DND-41 (cell line): ENCODE results near the gene FGF12.
"Not testable (repeated sequence)": the region's sequence is repeated elsewhere in the genome, so short reads cannot be mapped to it uniquely, and the experiment has no call there.

ENCODE experiments used
- ATAC-seq: fragments of 200-7000 bp; cut with Tn5 transposase; 3 replicates; pipeline ENCODE4 v1.9.1; 2021; ENCODE audit warnings: low read depth; ENCODE audit not compliant: insufficient read depth
- DNase-seq: peaks from one replicate; pipeline ENCODE4 v3.0.0-alpha.2; 2020
- H2AFZ ChIP-seq: 2 replicates; pipeline ENCODE4 v1.6.0; 2012; ENCODE audit warnings: low read depth, low read length
- H3K27ac ChIP-seq: 2 replicates; pipeline ENCODE4 v1.5.1; 2012; ENCODE audit warnings: low read length, inconsistent platforms
- H3K27me3 ChIP-seq: fragments of 200-600 bp; sonication (generic); 2 replicates; pipeline ENCODE4 v1.6.0; 2012; ENCODE audit warnings: low read length, mild to moderate bottlenecking, inconsistent platforms; ENCODE audit not compliant: insufficient read depth, poor library complexity
- H3K36me3 ChIP-seq: 2 replicates; pipeline ENCODE4 v1.5.1; 2012; ENCODE audit warnings: low read length, inconsistent platforms; ENCODE audit not compliant: insufficient read depth
- H3K4me1 ChIP-seq: 2 replicates; pipeline ENCODE4 v1.5.1; 2012; ENCODE audit warnings: mild to moderate bottlenecking, low read length; ENCODE audit not compliant: insufficient read depth
- H3K4me2 ChIP-seq: 2 replicates; pipeline ENCODE4 v1.6.0; 2012; ENCODE audit warnings: mild to moderate bottlenecking, moderate library complexity, low read length, inconsistent platforms; ENCODE audit not compliant: insufficient read depth
- H3K4me3 ChIP-seq, 2 experiments: fragments of 200-600 bp in 1 of 2; shearing (Covaris generic) in 1 of 2; 2 replicates each; pipeline ENCODE4 v1.5.1; 2012 to 2016; ENCODE audit warnings: inconsistent platforms in 2 of 2, low read length in 2 of 2, mild to moderate bottlenecking in 2 of 2, low read depth in 1 of 2, moderate library complexity in 1 of 2
- H3K79me2 ChIP-seq: 2 replicates; pipeline ENCODE4 v1.6.0; 2012; ENCODE audit warnings: low read length, inconsistent platforms; ENCODE audit not compliant: insufficient read depth
- H3K9ac ChIP-seq: 2 replicates; pipeline ENCODE4 v1.6.0; 2012; ENCODE audit warnings: low read depth, mild to moderate bottlenecking, inconsistent platforms, low read length, moderate library complexity
- H3K9me3 ChIP-seq: 2 replicates; pipeline ENCODE4 v1.5.1; 2012; ENCODE audit warnings: low read length, moderate library complexity, mild to moderate bottlenecking, inconsistent platforms; ENCODE audit not compliant: insufficient read depth, severe bottlenecking
- H4K20me1 ChIP-seq: 2 replicates; pipeline ENCODE4 v1.6.0; 2012; ENCODE audit warnings: low read length; ENCODE audit not compliant: insufficient read depth
- EZH2 ChIP-seq: IDR thresholded peaks from 3 replicates; pipeline ENCODE4 v1.6.1; 2012; ENCODE audit warnings: borderline replicate concordance, low read depth, mild to moderate bottlenecking, moderate library complexity, low read length, inconsistent platforms; ENCODE audit not compliant: severe bottlenecking
- TF ChIP-seq, protein P1 (sequence below): IDR thresholded peaks from 2 replicates; pipeline ENCODE4 v1.5.1; 2012; ENCODE audit warnings: borderline replicate concordance, low read length, moderate library complexity, mild to moderate bottlenecking; ENCODE audit not compliant: poor library complexity, severe bottlenecking; ENCODE audit errors: extremely low read depth

FGF12 gene

DNA sequence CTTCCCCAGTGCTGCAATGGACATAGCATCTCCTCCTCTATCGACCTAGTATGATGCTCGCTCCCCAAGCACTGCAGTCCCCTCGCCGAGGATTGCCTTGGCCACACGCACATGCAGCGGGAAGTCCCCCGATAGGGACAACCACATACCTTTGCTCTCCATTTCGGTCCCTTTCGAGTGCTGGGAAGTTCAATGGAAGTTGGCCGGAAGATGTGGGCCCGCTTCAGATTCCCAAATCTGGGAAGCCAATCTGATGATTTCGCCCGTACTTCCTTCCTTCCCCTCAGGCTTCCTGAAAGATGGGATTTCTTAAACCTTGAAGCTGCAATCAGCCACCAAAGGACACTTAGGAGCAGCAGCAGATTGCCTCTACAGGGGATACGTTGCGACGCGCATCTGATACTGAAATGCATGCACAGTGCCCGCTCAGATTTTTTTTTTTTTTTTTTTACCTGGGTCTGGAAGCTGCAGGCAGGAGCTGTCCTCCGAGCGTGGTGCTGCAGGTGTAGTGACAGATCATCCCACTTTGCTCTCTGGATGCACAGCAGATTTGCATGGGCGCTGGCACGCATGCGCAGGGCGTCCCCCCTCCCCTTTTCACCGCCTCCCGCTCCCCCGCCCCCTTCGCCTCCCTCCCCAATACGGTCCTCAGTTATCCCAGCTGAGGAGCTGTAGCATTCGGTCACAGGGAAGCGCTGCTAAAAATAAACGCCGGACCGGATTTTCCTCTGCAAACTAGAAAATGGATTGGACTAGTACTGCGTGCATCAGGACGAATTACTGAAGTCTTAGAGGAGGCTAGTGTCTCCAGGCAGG is at the start of gene FGF12:
Gene FGF12 (minus strand): TSS at position 510 of the 816 bp plus-strand sequence.
- no peak within 1 kb of the TSS for H3K27ac ChIP-seq
- H3K79me2 ChIP-seq = no peaks in the 10 kb centered on the region
- no peaks in the 10 kb centered on the region for H3K36me3 ChIP-seq
- no peaks in the 10 kb centered on the region for H3K9me3 ChIP-seq
- ATAC-seq (no peak), DNase-seq (no peak)
- no peaks in the 10 kb centered on the region for H4K20me1 ChIP-seq
- H2AFZ ChIP-seq = no peak within 1 kb of the TSS
- H3K27me3 ChIP-seq = no peaks in the 10 kb centered on the region
- no peak within 1 kb of the TSS for H3K4me3 ChIP-seq
- no peak within 1 kb of the TSS for H3K9ac ChIP-seq
- no peak for TF ChIP-seq EZH2
- TF ChIP-seq, protein P1, sequence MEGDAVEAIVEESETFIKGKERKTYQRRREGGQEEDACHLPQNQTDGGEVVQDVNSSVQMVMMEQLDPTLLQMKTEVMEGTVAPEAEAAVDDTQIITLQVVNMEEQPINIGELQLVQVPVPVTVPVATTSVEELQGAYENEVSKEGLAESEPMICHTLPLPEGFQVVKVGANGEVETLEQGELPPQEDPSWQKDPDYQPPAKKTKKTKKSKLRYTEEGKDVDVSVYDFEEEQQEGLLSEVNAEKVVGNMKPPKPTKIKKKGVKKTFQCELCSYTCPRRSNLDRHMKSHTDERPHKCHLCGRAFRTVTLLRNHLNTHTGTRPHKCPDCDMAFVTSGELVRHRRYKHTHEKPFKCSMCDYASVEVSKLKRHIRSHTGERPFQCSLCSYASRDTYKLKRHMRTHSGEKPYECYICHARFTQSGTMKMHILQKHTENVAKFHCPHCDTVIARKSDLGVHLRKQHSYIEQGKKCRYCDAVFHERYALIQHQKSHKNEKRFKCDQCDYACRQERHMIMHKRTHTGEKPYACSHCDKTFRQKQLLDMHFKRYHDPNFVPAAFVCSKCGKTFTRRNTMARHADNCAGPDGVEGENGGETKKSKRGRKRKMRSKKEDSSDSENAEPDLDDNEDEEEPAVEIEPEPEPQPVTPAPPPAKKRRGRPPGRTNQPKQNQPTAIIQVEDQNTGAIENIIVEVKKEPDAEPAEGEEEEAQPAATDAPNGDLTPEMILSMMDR = no peak
- no peak within 1 kb of the TSS for H3K4me2 ChIP-seq
- H3K4me1 ChIP-seq = no peaks in the 10 kb centered on the region

- H3K27ac ChIP-seq, H3K4me1 ChIP-seq, H4K20me1 ChIP-seq, H3K79me2 ChIP-seq, ATAC-seq, DNase-seq, H2AFZ ChIP-seq, H3K36me3 ChIP-seq, H3K9ac ChIP-seq, H3K4me2 ChIP-seq, H3K9me3 ChIP-seq, H3K27me3 ChIP-seq, H3K4me3 ChIP-seq: not testable (repeated sequence)
These were observed 47.0 kb upstream of the FGF12 start for GRCh38 chr3:192774341-192774740.

GRCh38 chr3:192772240-192772894 is 45.0 kb upstream of the FGF12 start:
- Histone ChIP-seq H3K27ac (no peak overlapping the region), H2AFZ (no peak overlapping the region), H3K9ac (no peak overlapping the region), H3K4me3 (no peak overlapping the region), H3K4me1 (no peaks in the 10 kb centered on the region), H3K4me2 (no peak overlapping the region), H3K27me3 (peaks cover 3% of the 10 kb centered on the region), H4K20me1 (no peaks in the 10 kb centered on the region), H3K36me3 (no peaks in the 10 kb centered on the region), H3K9me3 (no peaks in the 10 kb centered on the region), H3K79me2 (no peaks in the 10 kb centered on the region)
- DNase-seq (no peak), ATAC-seq (no peak)
- no peak for TF ChIP-seq EZH2
- TF ChIP-seq, protein P1 = peak; percentile 34

DNA sequence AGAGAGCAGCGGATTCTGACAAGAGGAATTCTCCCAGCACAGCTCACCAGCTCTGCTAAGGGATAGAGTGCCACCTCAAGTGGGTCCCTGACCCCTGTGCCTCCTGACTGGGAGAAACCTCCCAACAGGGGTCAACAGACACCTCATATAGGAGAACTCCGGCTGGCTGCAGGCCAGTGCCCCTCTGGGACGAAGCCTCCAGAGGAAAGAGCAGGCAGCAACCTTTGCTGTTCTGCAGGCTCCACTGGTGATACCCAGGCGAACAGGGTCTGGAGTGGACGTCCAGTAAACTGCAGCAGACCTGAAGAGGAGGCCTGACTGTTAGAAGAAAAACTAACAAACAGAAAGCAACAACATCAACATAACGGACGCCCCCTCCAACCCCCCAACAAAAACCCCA is 31.3 kb upstream of the FGF12 start:
- TF ChIP-seq, protein P1 = no peak
- no peak for TF ChIP-seq EZH2
- no peaks in the 10 kb centered on the region for H3K4me1 ChIP-seq
- H3K4me3 ChIP-seq = no peak overlapping the region
- H4K20me1 ChIP-seq = no peaks in the 10 kb centered on the region
- H3K9ac ChIP-seq = no peak overlapping the region
- H3K9me3 ChIP-seq = no peaks in the 10 kb centered on the region
- no peak overlapping the region for H2AFZ ChIP-seq
- H3K27ac ChIP-seq = no peak overlapping the region
- no peak overlapping the region for H3K4me2 ChIP-seq
- ATAC-seq (no peak), DNase-seq (no peak)
- no peaks in the 10 kb centered on the region for H3K36me3 ChIP-seq
- H3K27me3 ChIP-seq = no peaks in the 10 kb centered on the region
- no peaks in the 10 kb centered on the region for H3K79me2 ChIP-seq
